Stimulated activated CD4-positive, alpha-beta T cell treated with anti-CD3 and anti-CD28 coated beads, Interleukin-1b, Interleukin-23, amount 100 ng/mL, for 24 hours (primary cell): ENCODE measurements around the gene OTUB2.

Experiments
- DNase-seq, 4 experiments: peaks; one replicate each; pipeline ENCODE4 v3.0.0-alpha.2; 2020; ENCODE audit warnings: low read depth in 4 of 4, low spot score in 1 of 4

OTUB2 gene

GRCh38 chr14:93996130-93996695 lies 29.9 kb upstream of the OTUB2 start:
- no peak for DNase-seq

GRCh38 chr14:93997082-93997481 lies 29.1 kb upstream of the OTUB2 start, which contains the start of gene CCDC197:
CCDC197 (plus strand) TSS chr14:93997301; CDS start chr14:93998132, 831 bp downstream.
- no peak for DNase-seq

GRCh38 chr14:93997916-93998870 lies 27.9 kb upstream of the OTUB2 start:
- no peak for DNase-seq

GRCh38 chr14:93998871-93999403 lies 27.2 kb upstream of the OTUB2 start:
- no peak for DNase-seq

GRCh38 chr14:93999573-93999972 lies 26.6 kb upstream of the OTUB2 start:
- no peak for DNase-seq

- DNase-seq: no peak
These were observed 25.9 kb upstream of the OTUB2 start for GRCh38 chr14:94000267-94000666.

- no peak for DNase-seq
These were observed 25.1 kb upstream of the OTUB2 start for GRCh38 chr14:94001016-94001415.

- peak; percentile 38 to 51 (median 42) for DNase-seq
These were observed 24.4 kb upstream of the OTUB2 start for GRCh38 chr14:94001501-94002396.

- DNase-seq: no peak
These were observed 22.7 kb upstream of the OTUB2 start for GRCh38 chr14:94003397-94003796.

GRCh38 chr14:94004015-94004414 lies 22.1 kb upstream of the OTUB2 start:
- DNase-seq: no peak

- no peak for DNase-seq
These were observed 20.6 kb upstream of the OTUB2 start for GRCh38 chr14:94005324-94006073.

GRCh38 chr14:94008234-94008633 lies 17.9 kb upstream of the OTUB2 start:
- no peak for DNase-seq

GRCh38 chr14:94009767-94010166 lies 16.4 kb upstream of the OTUB2 start:
- DNase-seq: no peak

GRCh38 chr14:94010625-94011024 lies 15.5 kb upstream of the OTUB2 start:
- DNase-seq: no peak

- DNase-seq: no peak
These were observed 14.3 kb upstream of the OTUB2 start for GRCh38 chr14:94011795-94012194.

GRCh38 chr14:94014382-94014781 lies 11.8 kb upstream of the OTUB2 start:
- DNase-seq: no peak

GRCh38 chr14:94015223-94015622 lies 10.9 kb upstream of the OTUB2 start:
- DNase-seq: no peak

GRCh38 chr14:94016446-94016976 lies 9.6 kb upstream of the OTUB2 start:
- DNase-seq: no peak

GRCh38 chr14:94018308-94018707 lies 7.8 kb upstream of the OTUB2 start:
- DNase-seq: no peak

- DNase-seq: no peak
These were observed 6.8 kb upstream of the OTUB2 start for GRCh38 chr14:94019329-94019728.
